Spleen (tissue), 11 donors: Measurements from ENCODE around the gene TTC7B. TPM values are rescaled to one million over a fixed set of nuclear protein-coding genes. Genes with fewer than 3 reads are reported as not detected.

Experiments
- DNase-seq: peaks from one replicate; pipeline ENCODE4 v3.0.0-alpha.2; 2020
- H3K27ac ChIP-seq, 8 donors: fragments of 200-600 bp; sonication (generic) in 7 of 8; 1 replicate in 4 of 8; 2 replicates in 4 of 8; pipeline versions ENCODE4 v1.5.0 to v1.8.0; 2016 to 2021; ENCODE audit warnings: inconsistent platforms in 4 of 8, mild to moderate bottlenecking in 4 of 8, moderate library complexity in 1 of 8
- H3K27me3 ChIP-seq, 7 donors: fragments of 200-600 bp; sonication (generic) in 6 of 7; replicated peaks in 1 of 7; 1 replicate in 4 of 7; 2 replicates in 3 of 7; pipeline versions ENCODE4 v1.5.0 to v1.8.0; 2016 to 2021; ENCODE audit warnings: inconsistent platforms in 3 of 7, mild to moderate bottlenecking in 1 of 7
- H3K36me3 ChIP-seq, 6 donors: fragments of 200-600 bp; sonication (generic) in 5 of 6; 1 replicate in 4 of 6; 2 replicates in 2 of 6; pipeline versions ENCODE4 v1.5.0 to v1.8.0; 2016 to 2021; ENCODE audit warnings: inconsistent platforms in 2 of 6
- H3K4me1 ChIP-seq, 6 donors: fragments of 200-600 bp; sonication (generic) in 5 of 6; 1 replicate in 3 of 6; 2 replicates in 3 of 6; pipeline versions ENCODE4 v1.5.0 to v1.8.0; 2016 to 2021; ENCODE audit warnings: inconsistent platforms in 3 of 6
- H3K4me3 ChIP-seq, 8 donors: fragments of 200-600 bp; sonication (generic) in 7 of 8; 1 replicate in 4 of 8; 2 replicates in 4 of 8; pipeline versions ENCODE4 v1.5.0 to v1.8.0; 2016 to 2021; ENCODE audit warnings: inconsistent platforms in 4 of 8, mild to moderate bottlenecking in 4 of 8, moderate library complexity in 2 of 8
- H3K9me3 ChIP-seq, 8 donors: fragments of 200-600 bp; sonication (generic) in 7 of 8; 1 replicate in 4 of 8; 2 replicates in 4 of 8; pipeline versions ENCODE4 v1.5.0 to v1.8.0; 2016 to 2021; ENCODE audit warnings: inconsistent platforms in 4 of 8
- CTCF ChIP-seq, 11 experiments: fragments of 200-600 bp in 7 of 11; fragments of 450-650 bp in 4 of 11; sonication (generic) in 4 of 11; IDR thresholded peaks in 8 of 11; conservative IDR thresholded peaks in 3 of 11; 1 replicate in 7 of 11; 2 replicates in 4 of 11; pipeline versions ENCODE4 v1.4.0 to v1.8.0; 2016 to 2021; ENCODE audit warnings: antibody characterized with exemption in 11 of 11, inconsistent platforms in 4 of 11, mild to moderate bottlenecking in 1 of 11
- POLR2A ChIP-seq, 3 donors: fragments of 450-650 bp; IDR thresholded peaks; one replicate each; pipeline ENCODE4 v1.5.1; 2017; ENCODE audit warnings: antibody characterized with exemption in 3 of 3, mild to moderate bottlenecking in 1 of 3
- POLR2AphosphoS5 ChIP-seq, 3 donors: sonication (generic); formaldehyde crosslinking; IDR thresholded peaks; one replicate each; pipeline ENCODE4 v1.5.1; 2017; ENCODE audit warnings: antibody characterized with exemption in 3 of 3
- WGBS, 5 donors: extraction: QIAGEN DNeasy Blood & Tissue Kit in 3 of 5; methylation state at CpG; one replicate each; pipeline versions ENCODE4 v1.1.5 to v1.1.7; 2013 to 2018; 5-methylcytosine and 5-hydroxymethylcytosine counted together
- intact Hi-C: fragments of 100-400 bp; cut with DNase I; formaldehyde crosslinking; loops from one replicate; pipeline ENCODE4 v1.15.0; 2023; ENCODE audit warnings: low total_unique reads
- polyA plus RNA-seq, 3 donors: library from polyadenylated mRNA; stranded (reverse); fragments of 200-250 nt; gene quantifications; one replicate each; pipeline ENCODE4 v1.2.1, GENCODE V29; 2013
- total RNA-seq, 7 donors: library from RNA; depleted of rRNA in 3 of 7; stranded (reverse); fragments of >200 nt in 3 of 7; fragmentation: NEBNext Ultra II Directional in 4 of 7; extraction: Animal tissue kit (Norgen Biotek cat#: 25700) in 4 of 7; gene quantifications; one replicate each; pipeline versions ENCODE4 v1.1.0 to v1.2.1, GENCODE V29; 2016 to 2021
- donor health status: healthy with polysubstance abuse.
- donor health status: DM: no; HTN: no; CAD: no; lungs with moderate emphysema.
- donor health status: DM: no; HTN: no; CAD: no.
- donor health status: Bipolar disorder and iron deficiency.
- donor health status: healthy.
- donor health status: DM: no; HTN: no; CAD: no.
- donor health status: DM: yes; HTN: yes; CAD: no.

The TTC7B gene
- total and polyA plus RNA-seq, 10 donors = 6.6 to 98.4 (median 62.6) TPM

DNA sequence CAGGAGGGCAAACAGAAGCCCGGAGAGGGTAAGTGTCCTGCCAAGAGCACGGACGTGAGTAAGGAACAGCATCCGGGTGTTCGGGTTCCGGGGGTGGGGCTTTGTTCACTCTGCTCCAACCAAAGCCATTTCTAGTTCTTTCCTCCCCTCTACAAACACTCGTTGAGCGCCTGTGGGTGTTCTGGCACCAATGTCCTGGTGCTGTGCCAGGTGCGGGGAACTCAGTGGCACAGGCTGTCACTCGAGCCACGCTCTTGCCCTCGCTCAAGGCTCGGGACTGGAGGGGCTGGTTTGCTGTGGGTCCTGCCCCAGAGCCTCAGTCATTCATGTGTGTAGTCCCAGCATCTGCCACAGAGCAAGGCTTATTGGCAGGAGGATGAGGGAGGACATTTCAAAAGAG lies 261.9 kb downstream of the TTC7B start:
- DNase-seq = peak; percentile 62
- Histone ChIP-seq H3K4me1 (peaks cover 0 to 3% (median 0%) of the 10 kb centered on the region in 6 donors), H3K4me3 (no peak overlapping the region), H3K9me3 (peaks cover 0 to 5% (median 0%) of the 10 kb centered on the region in 8 donors), H3K27me3 (no peaks in the 10 kb centered on the region), H3K36me3 (peaks cover 0 to 21% (median 0%) of the 10 kb centered on the region in 6 donors), H3K27ac (no peak overlapping the region)
- intact Hi-C loops = no loop called here
- TF ChIP-seq POLR2A (IDR thresholded peaks at IDR 0.05) (no peak), CTCF (IDR thresholded peaks at IDR 0.05 in 8 of 11, conservative IDR thresholded peaks at IDR 0.05 in 3 of 11) (no peak), POLR2AphosphoS5 (IDR thresholded peaks at IDR 0.05) (no peak)
- 78 to 95% (median 90%) methylated on average over 9 to 13 of the region's 13 CpGs for WGBS, 5 donors

- H3K36me3 ChIP-seq = peaks cover 0 to 17% (median 0%) of the 10 kb centered on the region in 6 donors
- H3K4me1 ChIP-seq = peaks cover 0 to 3% (median 0%) of the 10 kb centered on the region in 6 donors
- H3K9me3 ChIP-seq = peaks cover 0 to 5% (median 0%) of the 10 kb centered on the region in 8 donors
- 73 to 88% (median 79%) methylated on average over 8 to 9 of the region's 9 CpGs for WGBS, 5 donors
- no peak overlapping the region for H3K4me3 ChIP-seq
- DNase-seq = no peak
- intact Hi-C loops = no loop called here
- H3K27ac ChIP-seq = no peak overlapping the region
- no peaks in the 10 kb centered on the region for H3K27me3 ChIP-seq
- TF ChIP-seq POLR2AphosphoS5 (IDR thresholded peaks at IDR 0.05) = no peak
- TF ChIP-seq POLR2A (IDR thresholded peaks at IDR 0.05) = no peak
- no peak for TF ChIP-seq CTCF (IDR thresholded peaks at IDR 0.05 in 8 of 11, conservative IDR thresholded peaks at IDR 0.05 in 3 of 11)
Measured at GRCh38 chr14:90553921-90554336, 262.3 kb downstream of the TTC7B start.

DNA sequence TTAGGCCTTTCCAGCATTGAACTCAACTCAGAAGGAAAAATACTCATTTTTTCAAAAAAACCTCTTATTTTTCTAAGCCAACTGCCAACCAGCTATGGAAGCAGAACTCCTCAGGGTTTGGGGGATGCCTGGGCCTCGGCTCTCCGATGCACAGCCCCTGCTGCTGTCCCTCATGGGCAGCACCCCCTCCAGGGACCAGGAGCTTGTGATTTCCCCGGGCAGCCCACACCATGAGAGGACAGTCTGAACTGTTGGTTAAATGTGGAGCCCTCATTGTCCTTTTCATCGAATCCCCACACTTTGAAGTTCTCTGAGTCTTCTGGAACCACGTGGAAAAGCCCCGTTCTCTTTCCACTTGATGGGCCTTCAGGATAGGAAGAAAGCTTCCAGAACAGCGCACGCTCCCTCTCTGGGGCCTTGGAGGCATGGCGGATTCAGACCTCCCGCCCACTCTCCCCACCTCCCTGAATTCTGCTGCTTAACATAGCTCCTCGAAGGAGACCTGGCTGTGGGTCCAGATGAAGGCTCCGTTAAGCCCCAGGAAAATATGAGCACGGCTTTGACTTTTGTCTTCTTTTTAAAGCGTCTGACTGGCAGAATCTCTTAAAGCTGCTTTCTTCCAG lies 262.8 kb downstream of the TTC7B start:
- H3K27ac ChIP-seq = no peak overlapping the region
- intact Hi-C loops = no loop called here
- TF ChIP-seq CTCF (IDR thresholded peaks at IDR 0.05 in 8 of 11, conservative IDR thresholded peaks at IDR 0.05 in 3 of 11) = no peak
- DNase-seq = peak; percentile 40
- no peak overlapping the region for H3K4me3 ChIP-seq
- H3K9me3 ChIP-seq = peaks cover 0 to 5% (median 0%) of the 10 kb centered on the region in 8 donors
- no peaks in the 10 kb centered on the region for H3K27me3 ChIP-seq
- peaks cover 0 to 15% (median 0%) of the 10 kb centered on the region in 6 donors for H3K36me3 ChIP-seq
- H3K4me1 ChIP-seq = peaks cover 0 to 3% (median 0%) of the 10 kb centered on the region in 6 donors
- WGBS, 5 donors = 88 to 92% (median 90%) methylated on average over 14 of the region's 14 CpGs

DNA sequence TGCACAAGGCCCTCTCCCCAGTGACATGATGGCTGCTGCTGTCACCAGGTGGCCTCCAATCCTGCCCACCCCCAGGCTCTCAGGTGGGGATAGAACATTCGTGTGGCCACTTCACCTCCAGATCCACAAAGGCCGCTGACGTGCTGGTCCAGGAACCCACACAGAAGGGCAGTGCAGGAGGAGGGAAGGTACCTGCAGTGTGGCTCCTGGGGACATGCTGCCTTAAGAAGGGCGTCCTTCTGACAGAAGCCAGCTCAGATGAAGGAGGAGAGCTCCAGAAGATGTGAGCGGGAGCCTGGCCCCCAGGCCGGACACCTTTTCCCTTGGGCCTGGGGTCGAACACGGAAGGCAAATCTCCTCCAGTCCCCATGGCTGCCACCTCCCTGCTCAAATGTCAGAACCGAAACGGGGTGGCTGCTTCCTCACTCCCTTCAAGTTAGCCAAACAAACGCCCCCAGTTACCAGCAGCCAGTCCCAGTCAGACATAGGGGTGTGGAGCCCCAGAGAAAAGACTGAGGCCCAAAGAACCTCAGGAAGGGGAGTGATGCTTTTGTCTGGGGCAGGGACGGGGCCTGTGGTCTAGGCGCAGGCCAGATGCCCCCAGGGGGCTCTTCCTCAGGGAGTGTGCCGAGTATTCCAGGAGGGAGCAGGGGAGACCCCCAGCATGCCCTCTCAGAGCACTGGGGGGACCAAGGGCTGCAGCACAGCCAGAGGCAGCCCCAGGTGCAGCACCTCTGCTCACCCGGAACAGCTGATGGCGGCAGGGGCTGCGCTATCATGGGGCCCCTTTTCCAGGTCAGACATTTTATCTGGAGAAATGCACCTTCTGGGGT lies 263.5 kb downstream of the TTC7B start:
- WGBS, 5 donors = 86 to 95% (median 91%) methylated on average over 9 to 17 of the region's 17 CpGs
- peak; percentile 47 for DNase-seq
- H3K27ac ChIP-seq = no peak overlapping the region
- no peak overlapping the region for H3K4me3 ChIP-seq
- TF ChIP-seq POLR2A (IDR thresholded peaks at IDR 0.05) (no peak), POLR2AphosphoS5 (IDR thresholded peaks at IDR 0.05) (no peak), CTCF (IDR thresholded peaks at IDR 0.05 in 8 of 11, conservative IDR thresholded peaks at IDR 0.05 in 3 of 11) (no peak)
- intact Hi-C loops = no loop called here
- H3K9me3 ChIP-seq = peaks cover 0 to 5% (median 0%) of the 10 kb centered on the region in 8 donors
- H3K36me3 ChIP-seq = peaks cover 0 to 15% (median 0%) of the 10 kb centered on the region in 6 donors
- peaks cover 0 to 3% (median 0%) of the 10 kb centered on the region in 6 donors for H3K4me1 ChIP-seq
- H3K27me3 ChIP-seq = no peaks in the 10 kb centered on the region
